ENCODE measurements around the gene AOX1. TPM values are rescaled to one million over a fixed set of nuclear protein-coding genes. Genes with fewer than 3 reads are reported as not detected.

The AOX1 gene
- total and polyA plus RNA-seq, 5 experiments from 2014 or later: not detected

DNA sequence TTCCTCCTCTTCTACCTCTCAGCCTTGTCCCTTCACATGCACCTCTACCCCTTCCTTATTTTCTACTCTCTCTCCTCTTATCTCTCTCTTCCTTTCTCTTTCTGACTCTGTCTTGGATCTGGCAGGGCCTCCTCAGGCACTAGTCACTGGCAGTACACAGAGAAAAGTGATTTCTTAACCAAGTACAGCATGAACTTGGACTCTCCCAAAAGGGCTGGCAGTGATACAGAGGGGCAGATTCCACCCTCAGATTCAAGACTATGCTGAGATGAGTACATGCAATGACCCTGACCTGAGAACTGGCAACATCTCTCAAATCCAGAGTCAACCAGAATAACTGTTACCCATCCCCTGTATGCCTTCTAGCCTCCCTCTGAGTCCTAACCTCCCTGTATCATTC is 4.3 kb downstream of the AOX1 start:
- H3K4me1 Mint-ChIP-seq: peaks cover 3 to 7% (median 5%) of the 10 kb centered on the region in 4 donors
- H3K36me3 Mint-ChIP-seq: no peaks in the 10 kb centered on the region
- H3K27me3 Mint-ChIP-seq: peaks cover 1 to 25% (median 17%) of the 10 kb centered on the region in 5 donors
- H3K9me3 Mint-ChIP-seq: no peaks in the 10 kb centered on the region
- ATAC-seq: no peak
- DNase-seq: no peak
- POLR2A ChIA-PET: no interaction called here
- H3K27ac Mint-ChIP-seq: no peak overlapping the region
- no peak overlapping the region for H3K4me3 Mint-ChIP-seq

DNA sequence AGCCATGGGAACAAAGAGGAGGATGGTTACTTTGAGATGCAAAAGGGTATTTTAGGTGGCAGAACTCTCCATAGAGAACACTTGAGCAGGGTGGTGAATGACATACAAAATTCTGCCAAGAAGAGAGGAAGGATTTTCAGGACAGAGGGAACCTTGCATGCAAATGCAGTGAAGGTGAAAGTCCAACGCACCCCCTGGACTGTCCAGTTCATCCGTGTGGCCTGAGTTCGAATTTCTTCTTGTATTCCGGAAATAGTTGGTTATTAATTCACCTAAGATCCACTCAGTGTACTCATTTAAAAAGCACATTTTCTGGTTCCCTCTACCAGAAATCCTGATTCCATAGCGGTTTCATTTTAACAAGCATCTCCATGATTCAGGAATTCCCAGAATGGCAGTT is 5.5 kb downstream of the AOX1 start:
- POLR2A ChIA-PET: no interaction called here
- Mint-ChIP-seq H3K4me1 (peaks cover 0 to 2% (median 1%) of the 10 kb centered on the region in 4 donors), H3K4me3 (no peak overlapping the region), H3K9me3 (peaks cover 0 to 5% (median 0%) of the 10 kb centered on the region in 9 donors), H3K27me3 (peaks cover 1 to 33% (median 18%) of the 10 kb centered on the region in 5 donors), H3K27ac (no peak overlapping the region), H3K36me3 (no peaks in the 10 kb centered on the region)
- ATAC-seq: no peak
- no peak for DNase-seq

DNA sequence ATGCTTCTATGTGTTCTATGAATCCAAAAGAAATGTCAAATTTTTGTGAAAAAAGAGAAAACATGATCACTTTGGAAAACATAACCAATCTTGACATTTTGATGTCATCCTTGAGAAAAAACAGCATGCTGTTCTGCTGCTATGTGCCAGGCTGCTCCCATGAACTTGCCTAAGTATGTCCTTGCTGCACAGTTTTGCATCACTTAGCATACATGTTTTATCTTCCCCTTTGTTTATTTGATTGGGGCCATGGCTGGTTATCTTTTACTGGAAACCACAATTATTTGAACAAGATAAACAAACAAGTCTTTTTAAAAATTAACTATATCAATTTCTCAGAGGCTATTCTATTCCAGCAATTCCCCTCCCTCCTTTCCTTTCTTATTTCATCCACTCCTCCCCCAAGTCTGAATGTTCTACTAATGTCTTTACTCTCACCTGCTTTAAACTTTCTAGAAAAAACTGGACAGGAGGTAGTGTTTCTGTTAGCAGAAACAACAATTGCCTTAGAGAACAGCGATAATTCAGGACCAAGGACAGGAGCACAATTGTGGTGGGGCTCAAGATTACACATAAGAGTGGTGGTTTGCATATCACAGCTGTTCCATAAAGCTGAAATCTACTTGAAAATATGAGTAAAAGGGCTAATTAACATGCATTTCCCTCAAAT is 6.7 kb downstream of the AOX1 start:
- DNase-seq (no peak), ATAC-seq (no peak)
- no peaks in the 10 kb centered on the region for H3K36me3 Mint-ChIP-seq
- H3K4me1 Mint-ChIP-seq: no peaks in the 10 kb centered on the region
- POLR2A ChIA-PET: no interaction called here
- H3K4me3 Mint-ChIP-seq: no peak overlapping the region
- H3K27ac Mint-ChIP-seq: no peak overlapping the region
- peaks cover 0 to 5% (median 0%) of the 10 kb centered on the region in 9 donors for H3K9me3 Mint-ChIP-seq
- peaks cover 1 to 34% (median 19%) of the 10 kb centered on the region in 5 donors for H3K27me3 Mint-ChIP-seq

DNA sequence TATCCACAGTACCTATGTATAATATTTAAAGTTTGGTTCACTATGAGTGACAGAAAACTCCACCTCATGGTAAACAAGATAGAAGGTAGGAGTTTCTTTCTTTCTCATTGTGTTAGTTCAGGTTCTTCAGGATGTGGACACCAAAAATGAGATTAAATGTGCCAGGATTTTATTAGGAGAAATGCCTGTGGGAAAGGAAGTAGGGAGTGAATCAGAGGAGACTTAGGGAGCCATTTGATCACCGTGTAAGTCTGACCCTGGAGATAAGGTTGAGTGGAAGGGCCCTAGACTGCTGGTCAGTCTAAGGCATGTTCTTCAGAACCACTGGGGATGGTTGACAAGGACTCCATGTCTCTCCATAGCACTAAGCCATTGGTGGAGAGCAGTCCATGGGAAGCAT is 8.1 kb downstream of the AOX1 start:
- Mint-ChIP-seq H3K4me3 (no peak overlapping the region), H3K27ac (no peak overlapping the region), H3K9me3 (peaks cover 0 to 5% (median 0%) of the 10 kb centered on the region in 9 donors), H3K27me3 (peaks cover 4 to 37% (median 19%) of the 10 kb centered on the region in 5 donors), H3K36me3 (no peaks in the 10 kb centered on the region), H3K4me1 (no peaks in the 10 kb centered on the region)
- POLR2A ChIA-PET: no interaction called here
- ATAC-seq (no peak), DNase-seq (no peak)

DNA sequence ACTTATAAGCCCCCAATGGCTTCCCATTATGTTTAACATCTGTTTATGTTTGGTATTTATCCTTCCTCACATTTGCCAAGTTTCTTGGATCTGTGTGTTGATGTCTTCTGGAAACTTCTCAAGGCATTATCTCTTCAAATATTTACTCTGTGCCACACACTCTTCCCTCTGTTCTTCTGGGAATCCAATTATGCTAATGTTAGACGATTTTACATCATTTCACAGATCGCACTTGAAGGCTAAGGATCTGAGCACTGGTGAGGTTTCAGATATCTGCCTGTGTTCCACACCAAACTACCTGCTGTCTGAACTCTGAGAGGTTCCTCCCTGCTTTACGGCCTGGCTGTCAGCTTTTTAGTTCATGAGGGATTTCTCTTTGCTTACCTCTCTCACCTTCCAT is 10.1 kb downstream of the AOX1 start:
- Mint-ChIP-seq H3K27me3 (peaks cover 2 to 33% (median 15%) of the 10 kb centered on the region in 5 donors), H3K36me3 (no peaks in the 10 kb centered on the region), H3K4me3 (no peak overlapping the region), H3K27ac (no peak overlapping the region), H3K4me1 (no peaks in the 10 kb centered on the region), H3K9me3 (peaks cover 0 to 5% (median 0%) of the 10 kb centered on the region in 9 donors)
- no peak for ATAC-seq
- POLR2A ChIA-PET: no interaction called here
- no peak for DNase-seq

DNA sequence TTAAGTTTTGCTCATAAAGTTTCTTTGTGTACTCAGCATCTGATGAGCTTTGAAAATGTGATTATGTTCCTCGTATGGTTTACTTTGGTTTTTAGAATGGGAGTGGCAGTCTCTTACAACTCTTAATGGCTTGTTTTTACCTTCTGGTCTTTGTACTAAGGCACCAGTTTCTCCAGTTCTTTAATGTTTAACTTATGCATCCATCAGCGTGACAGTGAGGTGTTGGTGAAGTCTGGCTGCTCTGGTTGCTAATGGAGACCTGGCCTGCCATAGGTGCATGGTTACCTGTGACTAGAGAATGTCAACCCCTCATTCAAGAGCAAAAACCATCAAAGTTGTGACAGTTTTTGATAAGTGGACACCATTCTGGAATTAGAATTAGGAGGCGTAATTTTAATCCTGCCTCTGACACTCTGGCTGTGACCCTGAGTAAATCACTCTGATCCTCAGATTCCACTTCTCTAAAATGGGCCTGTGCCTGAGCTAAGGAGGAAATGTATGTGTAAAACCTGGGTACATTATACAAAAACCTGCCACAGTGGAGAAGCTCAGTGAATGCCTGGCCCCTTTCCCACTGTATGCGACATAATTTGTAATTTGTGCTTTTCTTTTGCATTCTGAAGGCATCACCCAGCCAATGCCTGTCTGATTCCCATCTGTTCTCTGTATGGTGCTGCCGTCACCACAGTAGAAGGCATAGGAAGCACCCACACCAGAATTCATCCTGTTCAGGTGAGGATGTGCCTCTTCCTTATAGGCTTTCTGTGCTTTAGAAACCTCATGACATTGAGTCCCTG is 11.2 kb downstream of the AOX1 start:
- H3K4me3 Mint-ChIP-seq: no peak overlapping the region
- peaks cover 2 to 29% (median 9%) of the 10 kb centered on the region in 5 donors for H3K27me3 Mint-ChIP-seq

DNA sequence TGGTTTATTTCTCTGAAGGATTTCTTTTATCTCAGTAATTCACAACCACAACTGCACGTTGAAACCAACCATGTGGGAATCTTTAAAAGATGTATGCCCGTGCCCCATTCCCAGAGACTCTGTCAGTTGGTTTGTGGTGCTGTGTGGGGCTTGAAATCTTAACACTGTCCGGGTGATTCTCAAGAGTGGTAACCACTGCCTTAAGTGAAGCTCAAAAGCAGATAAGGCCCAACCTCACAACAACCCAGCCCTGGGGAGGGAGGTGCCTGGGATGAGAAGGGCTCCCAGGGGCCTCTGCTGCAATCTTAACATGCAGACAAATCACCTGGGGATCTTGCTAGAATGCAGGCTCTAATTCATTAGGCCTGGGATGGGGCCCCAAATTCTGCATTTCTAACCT is 13.4 kb downstream of the AOX1 start:
- DNase-seq (no peak), ATAC-seq (no peak)
- Mint-ChIP-seq H3K4me3 (no peak overlapping the region), H3K27me3 (peaks cover 2 to 20% (median 9%) of the 10 kb centered on the region in 5 donors), H3K36me3 (no peaks in the 10 kb centered on the region), H3K4me1 (no peaks in the 10 kb centered on the region), H3K9me3 (peaks cover 0 to 5% (median 0%) of the 10 kb centered on the region in 9 donors), H3K27ac (no peak overlapping the region)
- POLR2A ChIA-PET: no interaction called here

More for the DNA sequence above, 11.2 kb downstream of the AOX1 start:
- Mint-ChIP-seq H3K27ac (no peak overlapping the region), H3K4me1 (no peaks in the 10 kb centered on the region), H3K36me3 (no peaks in the 10 kb centered on the region), H3K9me3 (peaks cover 0 to 5% (median 0%) of the 10 kb centered on the region in 9 donors)
- DNase-seq (no peak), ATAC-seq (no peak)
- POLR2A ChIA-PET: no interaction called here

DNA sequence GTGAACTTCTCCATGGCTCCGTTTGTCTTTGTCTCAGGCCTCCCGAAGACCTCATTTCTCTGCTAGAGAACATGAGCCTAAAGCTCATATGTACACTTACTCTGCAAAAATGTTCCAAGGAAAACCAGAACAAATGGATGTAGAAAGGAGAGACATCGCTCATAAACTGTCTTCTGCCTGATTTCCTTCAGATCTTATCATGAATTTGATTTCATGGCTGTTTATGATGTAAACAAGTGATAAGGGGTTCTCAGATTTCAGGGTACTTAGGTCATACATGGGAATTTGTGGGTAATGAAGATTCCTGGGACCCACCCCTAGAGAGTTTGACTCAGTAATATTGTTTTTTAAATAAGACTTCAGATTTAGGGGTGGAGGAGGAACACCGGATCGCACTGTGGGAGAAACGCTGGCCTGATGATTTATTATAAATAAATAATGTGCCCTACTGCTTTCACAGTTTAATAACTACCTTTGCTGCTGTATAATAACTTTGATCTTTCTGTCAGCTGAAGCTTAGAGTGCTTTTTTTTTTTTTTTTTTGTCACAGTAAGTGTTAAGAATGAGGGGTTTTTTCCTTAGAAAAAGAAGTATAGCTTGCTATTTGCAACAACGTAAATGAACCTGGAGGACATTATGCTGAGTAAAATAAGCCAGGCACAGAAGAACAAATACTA is 14.9 kb downstream of the AOX1 start:
- H3K4me1 Mint-ChIP-seq: no peaks in the 10 kb centered on the region
- no peaks in the 10 kb centered on the region for H3K36me3 Mint-ChIP-seq
- POLR2A ChIA-PET: interaction anchor here (0.6 kb wide), 2 partner anchors 36 to 104 kb away, joined by 3 read pairs; no protein-coding TSS in a partner anchor
- H3K27ac Mint-ChIP-seq: no peak overlapping the region
- ATAC-seq (no peak), DNase-seq (no peak)
- H3K9me3 Mint-ChIP-seq: peaks cover 0 to 4% (median 0%) of the 10 kb centered on the region in 9 donors
- no peak overlapping the region for H3K4me3 Mint-ChIP-seq
- peaks cover 2 to 15% (median 6%) of the 10 kb centered on the region in 5 donors for H3K27me3 Mint-ChIP-seq

DNA sequence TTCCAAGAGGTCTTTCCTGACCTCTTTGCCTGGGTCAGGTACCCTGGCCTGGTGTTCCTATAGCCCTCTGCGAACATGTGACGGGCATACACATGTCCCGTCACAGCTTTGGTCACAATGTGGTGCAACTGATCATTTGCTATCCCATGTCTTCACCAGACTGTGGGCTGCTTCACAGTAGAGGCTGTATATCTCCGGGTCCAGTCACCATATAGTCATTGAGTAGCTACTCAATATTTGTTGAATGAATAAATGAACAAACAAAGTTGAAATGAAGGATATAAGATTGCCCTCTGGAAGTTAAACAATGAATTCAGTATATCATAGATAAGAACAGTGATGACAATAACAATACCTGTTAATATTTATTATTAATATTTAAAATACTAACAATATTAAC is 16.8 kb downstream of the AOX1 start:
- ATAC-seq (no peak), DNase-seq (no peak)
- Mint-ChIP-seq H3K27ac (no peak overlapping the region), H3K9me3 (peaks cover 0 to 5% (median 0%) of the 10 kb centered on the region in 9 donors), H3K36me3 (peaks cover 0 to under 1% (median 0%) of the 10 kb centered on the region in 3 donors), H3K4me1 (no peaks in the 10 kb centered on the region), H3K4me3 (no peak overlapping the region), H3K27me3 (peaks cover 0 to 8% (median 4%) of the 10 kb centered on the region in 5 donors)
- POLR2A ChIA-PET: no interaction called here

DNA sequence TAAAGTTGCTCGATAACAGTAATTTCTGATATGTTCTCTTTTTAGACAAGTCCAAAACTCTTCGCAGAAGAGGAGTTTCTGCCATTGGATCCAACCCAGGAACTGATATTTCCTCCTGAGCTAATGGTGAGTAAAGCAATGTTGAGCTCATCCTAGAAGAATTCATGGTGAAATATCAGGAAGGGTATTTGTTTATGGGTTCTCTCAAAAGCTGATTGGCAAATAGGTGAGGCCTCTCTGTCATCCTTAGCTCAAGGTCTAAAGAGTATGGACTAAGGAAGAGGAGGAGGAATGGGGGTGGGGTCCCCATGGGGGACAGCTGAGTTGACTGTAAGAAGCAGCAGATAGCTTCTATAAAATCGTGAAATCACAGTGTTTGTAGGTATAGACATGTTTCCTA is 18.2 kb downstream of the AOX1 start:
- H3K36me3 Mint-ChIP-seq: peaks cover 0 to 3% (median 0%) of the 10 kb centered on the region in 3 donors
- H3K9me3 Mint-ChIP-seq: peaks cover 0 to 8% (median 0%) of the 10 kb centered on the region in 9 donors
- H3K27me3 Mint-ChIP-seq: peaks cover 0 to 5% (median 2%) of the 10 kb centered on the region in 5 donors
- H3K27ac Mint-ChIP-seq: no peak overlapping the region
- DNase-seq: no peak
- H3K4me1 Mint-ChIP-seq: no peaks in the 10 kb centered on the region
- no peak for ATAC-seq
- POLR2A ChIA-PET: no interaction called here
- H3K4me3 Mint-ChIP-seq: no peak overlapping the region

DNA sequence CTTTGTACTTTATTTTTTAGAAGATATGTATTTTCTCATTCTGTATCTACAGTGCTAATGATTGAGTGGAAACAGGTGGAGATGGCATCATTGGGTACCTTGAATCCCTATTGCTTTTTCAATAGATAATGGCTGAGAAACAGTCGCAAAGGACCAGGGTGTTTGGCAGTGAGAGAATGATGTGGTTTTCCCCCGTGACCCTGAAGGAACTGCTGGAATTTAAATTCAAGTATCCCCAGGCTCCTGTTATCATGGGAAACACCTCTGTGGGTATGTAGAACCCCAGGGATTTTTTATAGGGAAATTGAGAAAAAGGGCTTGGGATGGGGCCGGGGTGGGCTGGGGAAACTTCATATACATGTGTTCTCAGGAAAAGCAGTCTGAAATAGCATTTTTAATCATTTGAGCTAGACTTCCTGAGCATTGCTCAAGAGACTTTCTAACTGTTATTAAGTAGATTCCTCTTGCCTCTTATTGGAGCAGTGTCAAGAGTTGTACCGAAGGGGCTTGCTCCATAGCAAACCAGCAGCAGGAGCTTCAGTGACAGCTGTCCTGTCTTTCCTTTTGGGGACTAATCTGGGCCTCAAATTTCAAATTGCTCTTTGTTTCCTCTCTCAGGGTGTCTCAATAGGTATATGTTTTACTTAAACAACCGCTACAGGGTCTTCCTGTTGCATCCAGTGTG is 18.9 kb downstream of the AOX1 start:
- H3K27ac Mint-ChIP-seq: no peak overlapping the region
- ATAC-seq: no peak
- H3K27me3 Mint-ChIP-seq: peaks cover 0 to 5% (median 2%) of the 10 kb centered on the region in 5 donors

DNA sequence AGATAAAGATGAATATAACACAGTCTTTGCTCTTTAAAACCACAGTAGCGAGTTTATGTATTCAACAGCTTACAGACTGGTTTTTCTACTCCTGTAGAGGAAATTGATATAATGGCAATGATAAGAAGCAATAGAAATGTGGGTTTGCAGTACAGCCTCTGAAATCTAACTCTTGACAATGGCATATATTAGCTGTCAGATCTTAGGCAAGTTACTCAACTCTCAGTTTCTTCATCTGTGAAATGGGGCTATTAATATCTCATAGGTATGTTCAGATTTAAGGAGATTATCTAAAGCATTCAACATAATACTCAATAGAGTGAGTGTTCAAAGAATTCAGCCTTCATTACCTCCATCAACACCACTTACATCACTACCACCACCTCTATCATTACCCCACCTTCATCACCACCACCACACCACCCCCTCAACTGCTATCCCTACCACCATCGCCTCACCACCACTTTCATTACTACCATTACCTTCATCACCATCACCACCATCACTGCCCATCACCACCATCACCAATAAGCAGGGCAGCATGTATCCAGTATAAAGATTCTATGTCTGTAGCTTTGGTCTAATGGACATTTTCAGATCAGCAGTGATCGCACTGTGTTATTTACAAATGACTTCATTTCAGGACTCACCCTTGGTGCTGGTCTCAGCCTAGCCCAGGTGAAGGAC is 22.7 kb downstream of the AOX1 start:
- POLR2A ChIA-PET: no interaction called here
- Mint-ChIP-seq H3K4me3 (no peak overlapping the region), H3K27ac (no peak overlapping the region), H3K27me3 (peaks cover 0 to 4% (median 4%) of the 10 kb centered on the region in 5 donors), H3K4me1 (no peaks in the 10 kb centered on the region), H3K36me3 (peaks cover 0 to 3% (median 0%) of the 10 kb centered on the region in 3 donors), H3K9me3 (peaks cover 0 to 8% (median 0%) of the 10 kb centered on the region in 9 donors)
- no peak for ATAC-seq
- DNase-seq: no peak

More for the DNA sequence above, 18.9 kb downstream of the AOX1 start:
- DNase-seq: no peak
- Mint-ChIP-seq H3K36me3 (peaks cover 0 to 3% (median 0%) of the 10 kb centered on the region in 3 donors), H3K9me3 (peaks cover 0 to 8% (median 0%) of the 10 kb centered on the region in 9 donors), H3K4me3 (no peak overlapping the region), H3K4me1 (no peaks in the 10 kb centered on the region)
- POLR2A ChIA-PET: no interaction called here

Data from naive thymus-derived CD8-positive, alpha-beta T cell (primary cell).